Measurements from ENCODE around the gene GRIA1.

Gene GRIA1

GRCh38 chr5:153775923-153776322 lies 285.5 kb downstream of the GRIA1 start:
- H3K4me1 Mint-ChIP-seq: no peaks in the 10 kb centered on the region
- no peak overlapping the region for H3K27ac Mint-ChIP-seq
- H3K27me3 Mint-ChIP-seq: peaks cover 9% of the 10 kb centered on the region
- H3K4me3 Mint-ChIP-seq: no peak overlapping the region
- H3K36me3 Mint-ChIP-seq: no peaks in the 10 kb centered on the region
- peaks cover 4% of the 10 kb centered on the region for H3K9me3 Mint-ChIP-seq
- no peak for DNase-seq (ENCODE audit: low spot score in 2 of 2)
- no peak for ATAC-seq (ENCODE audit: low read depth)

DNA sequence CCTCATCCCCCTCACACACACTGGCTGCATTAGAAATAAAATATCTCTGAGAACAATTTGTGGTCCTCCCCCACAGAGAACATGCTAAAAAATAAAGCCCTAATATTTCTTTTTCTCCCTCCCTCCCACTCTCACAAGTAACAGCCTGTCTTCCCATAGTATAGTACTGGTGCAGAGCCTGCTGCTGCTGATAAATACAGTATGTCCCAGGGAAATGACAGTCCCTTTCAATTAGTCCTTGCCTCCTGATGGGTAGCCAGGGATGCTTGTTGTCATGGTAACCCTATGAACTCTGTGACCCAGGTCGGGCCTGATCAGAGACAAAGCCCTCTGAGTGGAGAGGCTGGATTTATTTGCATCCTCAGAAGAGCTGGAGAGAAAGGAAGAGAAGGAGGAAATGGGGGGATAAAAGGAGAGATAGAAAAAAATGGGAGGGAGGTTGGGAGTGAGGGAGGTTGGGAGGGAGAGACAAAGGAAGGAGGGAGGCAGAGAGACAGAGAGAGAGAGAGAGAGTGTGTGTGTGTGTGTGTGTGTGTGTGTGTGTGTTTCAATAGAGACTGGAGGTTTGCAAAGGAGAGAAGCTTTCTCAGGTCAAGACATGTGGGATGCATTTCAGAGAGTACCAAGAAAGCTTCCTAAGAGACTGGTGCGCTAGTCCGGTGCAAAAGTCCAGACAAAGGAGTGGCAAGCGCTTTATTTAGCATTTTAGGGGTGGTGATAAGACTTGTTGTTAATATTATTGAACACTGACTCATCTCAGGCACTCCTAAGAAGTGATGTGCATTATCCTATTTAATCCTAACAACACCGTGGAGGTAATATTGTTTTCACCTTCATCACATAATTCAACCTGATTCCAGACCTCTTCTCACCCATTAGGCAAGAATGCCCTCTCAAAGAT lies 287.5 kb downstream of the GRIA1 start:
- H3K9me3 Mint-ChIP-seq: peaks cover 3% of the 10 kb centered on the region
- ATAC-seq (ENCODE audit: low read depth) (no peak), DNase-seq (ENCODE audit: low spot score in 2 of 2) (no peak)
- peaks cover 9% of the 10 kb centered on the region for H3K27me3 Mint-ChIP-seq
- no peak overlapping the region for H3K4me3 Mint-ChIP-seq
- H3K27ac Mint-ChIP-seq: no peak overlapping the region
- no peaks in the 10 kb centered on the region for H3K4me1 Mint-ChIP-seq
- no peaks in the 10 kb centered on the region for H3K36me3 Mint-ChIP-seq

GRCh38 chr5:153779836-153780235 lies 289.4 kb downstream of the GRIA1 start:
- H3K27me3 Mint-ChIP-seq: peaks cover 9% of the 10 kb centered on the region
- H3K4me3 Mint-ChIP-seq: no peak overlapping the region
- no peak overlapping the region for H3K27ac Mint-ChIP-seq
- no peaks in the 10 kb centered on the region for H3K4me1 Mint-ChIP-seq
- no peak for DNase-seq (ENCODE audit: low spot score in 2 of 2)
- no peaks in the 10 kb centered on the region for H3K36me3 Mint-ChIP-seq
- H3K9me3 Mint-ChIP-seq: peaks cover 3% of the 10 kb centered on the region
- ATAC-seq (ENCODE audit: low read depth): no peak

GRCh38 chr5:153780876-153781705 lies 290.6 kb downstream of the GRIA1 start:
- no peak for DNase-seq (ENCODE audit: low spot score in 2 of 2)
- Mint-ChIP-seq H3K36me3 (no peaks in the 10 kb centered on the region), H3K27ac (no peak overlapping the region), H3K9me3 (peaks cover 3% of the 10 kb centered on the region), H3K27me3 (peaks cover 9% of the 10 kb centered on the region), H3K4me1 (no peaks in the 10 kb centered on the region), H3K4me3 (no peak overlapping the region)
- ATAC-seq (ENCODE audit: low read depth): no peak

- H3K27me3 Mint-ChIP-seq: peaks cover 6% of the 10 kb centered on the region
- H3K4me3 Mint-ChIP-seq: no peak overlapping the region
- DNase-seq (ENCODE audit: low spot score in 2 of 2) (no peak), ATAC-seq (ENCODE audit: low read depth) (no peak)
- no peaks in the 10 kb centered on the region for H3K4me1 Mint-ChIP-seq
- no peaks in the 10 kb centered on the region for H3K36me3 Mint-ChIP-seq
- H3K27ac Mint-ChIP-seq: no peak overlapping the region
- H3K9me3 Mint-ChIP-seq: peaks cover 3% of the 10 kb centered on the region
Measured at GRCh38 chr5:153782589-153783361, 292.3 kb downstream of the GRIA1 start.

- H3K4me1 Mint-ChIP-seq: no peaks in the 10 kb centered on the region
- peaks cover 5% of the 10 kb centered on the region for H3K9me3 Mint-ChIP-seq
- no peak for ATAC-seq (ENCODE audit: low read depth)
- no peak overlapping the region for H3K27ac Mint-ChIP-seq
- H3K27me3 Mint-ChIP-seq: peaks cover 5% of the 10 kb centered on the region
- no peaks in the 10 kb centered on the region for H3K36me3 Mint-ChIP-seq
- no peak for DNase-seq (ENCODE audit: low spot score in 2 of 2)
- no peak overlapping the region for H3K4me3 Mint-ChIP-seq
Measured at GRCh38 chr5:153783362-153783658, 292.8 kb downstream of the GRIA1 start.

- DNase-seq (ENCODE audit: low spot score in 2 of 2) (no peak), ATAC-seq (ENCODE audit: low read depth) (no peak)
- Mint-ChIP-seq H3K4me3 (no peak overlapping the region), H3K27me3 (peaks cover 7% of the 10 kb centered on the region), H3K9me3 (peaks cover 7% of the 10 kb centered on the region), H3K36me3 (no peaks in the 10 kb centered on the region), H3K4me1 (no peaks in the 10 kb centered on the region), H3K27ac (no peak overlapping the region)
Measured at GRCh38 chr5:153784277-153784676, 293.8 kb downstream of the GRIA1 start.

DNA sequence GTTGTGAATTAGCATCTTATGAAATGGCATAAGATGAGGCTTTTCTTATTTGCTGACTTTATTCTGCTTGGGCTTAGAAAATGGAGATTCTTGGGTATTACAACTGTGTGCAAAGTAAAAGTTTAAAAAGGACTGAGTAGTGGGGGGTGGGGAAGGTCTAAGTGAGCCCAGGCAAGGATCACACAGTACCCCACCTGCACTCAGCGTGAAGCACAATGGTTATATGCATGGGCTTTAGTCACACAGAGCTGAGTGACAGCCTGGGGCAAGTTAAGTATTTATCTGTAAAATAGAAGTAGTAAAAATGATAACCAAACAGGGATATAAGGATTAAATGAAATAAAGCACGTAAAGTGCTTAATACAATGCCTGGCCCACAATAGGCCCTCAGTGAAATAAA lies 300.9 kb downstream of the GRIA1 start:
- H3K4me1 Mint-ChIP-seq: no peaks in the 10 kb centered on the region
- no peaks in the 10 kb centered on the region for H3K36me3 Mint-ChIP-seq
- H3K9me3 Mint-ChIP-seq: peaks cover 4% of the 10 kb centered on the region
- H3K27ac Mint-ChIP-seq: no peak overlapping the region
- peaks cover 2% of the 10 kb centered on the region for H3K27me3 Mint-ChIP-seq
- H3K4me3 Mint-ChIP-seq: no peak overlapping the region
- DNase-seq (ENCODE audit: low spot score in 2 of 2) (no peak), ATAC-seq (ENCODE audit: low read depth) (no peak)

GRCh38 chr5:153792305-153792704 lies 301.8 kb downstream of the GRIA1 start:
- Mint-ChIP-seq H3K27ac (no peak overlapping the region), H3K4me3 (no peak overlapping the region), H3K4me1 (no peaks in the 10 kb centered on the region), H3K9me3 (peaks cover 4% of the 10 kb centered on the region), H3K27me3 (peaks cover 2% of the 10 kb centered on the region), H3K36me3 (no peaks in the 10 kb centered on the region)
- ATAC-seq (ENCODE audit: low read depth) (no peak), DNase-seq (ENCODE audit: low spot score in 2 of 2) (no peak)

GRCh38 chr5:153793699-153794098 lies 303.2 kb downstream of the GRIA1 start:
- ATAC-seq (ENCODE audit: low read depth): no peak
- Mint-ChIP-seq H3K4me3 (no peak overlapping the region), H3K36me3 (no peaks in the 10 kb centered on the region), H3K27me3 (no peaks in the 10 kb centered on the region), H3K9me3 (no peaks in the 10 kb centered on the region), H3K4me1 (no peaks in the 10 kb centered on the region), H3K27ac (no peak overlapping the region)
- DNase-seq (ENCODE audit: low spot score in 2 of 2): no peak

DNA sequence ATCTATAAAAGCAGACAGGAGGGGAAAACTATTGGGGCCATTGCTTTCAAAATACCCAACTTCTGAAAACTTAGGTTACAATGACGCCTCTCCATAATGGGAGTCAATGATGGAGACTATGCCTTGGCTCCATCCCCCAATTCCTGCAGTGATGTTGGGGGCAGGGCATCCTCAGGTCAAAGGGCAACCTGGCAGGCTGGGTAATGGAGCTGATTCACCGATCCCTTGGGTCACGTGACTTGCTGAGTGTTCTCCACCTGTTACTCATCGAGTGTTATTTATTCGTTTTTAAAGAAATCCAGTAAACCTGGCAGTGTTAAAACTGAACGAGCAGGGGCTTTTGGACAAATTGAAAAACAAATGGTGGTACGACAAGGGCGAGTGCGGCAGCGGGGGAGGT lies 303.9 kb downstream of the GRIA1 start:
- no peaks in the 10 kb centered on the region for H3K36me3 Mint-ChIP-seq
- H3K9me3 Mint-ChIP-seq: no peaks in the 10 kb centered on the region
- no peaks in the 10 kb centered on the region for H3K27me3 Mint-ChIP-seq
- DNase-seq (ENCODE audit: low spot score in 2 of 2) (no peak), ATAC-seq (ENCODE audit: low read depth) (no peak)
- H3K27ac Mint-ChIP-seq: no peak overlapping the region
- no peaks in the 10 kb centered on the region for H3K4me1 Mint-ChIP-seq
- no peak overlapping the region for H3K4me3 Mint-ChIP-seq

DNA sequence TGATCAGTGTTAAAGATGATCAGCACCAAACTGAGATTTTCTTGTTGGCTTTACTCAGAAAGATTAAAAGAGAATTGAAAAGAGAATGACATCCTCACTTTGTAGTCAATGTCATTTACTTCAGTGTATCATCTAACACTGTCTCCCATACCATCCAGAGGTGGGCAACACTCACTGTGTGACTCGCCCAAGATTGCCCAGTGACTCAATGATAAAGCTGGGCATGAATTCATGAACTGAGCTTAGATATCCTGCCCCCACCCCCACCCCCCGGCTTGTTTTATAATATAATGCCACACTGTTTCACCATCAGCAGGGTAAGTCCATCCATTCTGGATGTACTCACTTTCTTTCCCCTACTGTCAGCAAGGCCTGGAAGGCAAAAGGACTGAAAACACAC lies 306.1 kb downstream of the GRIA1 start:
- Mint-ChIP-seq H3K9me3 (no peaks in the 10 kb centered on the region), H3K27me3 (no peaks in the 10 kb centered on the region), H3K36me3 (no peaks in the 10 kb centered on the region), H3K4me1 (no peaks in the 10 kb centered on the region), H3K4me3 (no peak overlapping the region), H3K27ac (no peak overlapping the region)
- no peak for DNase-seq (ENCODE audit: low spot score in 2 of 2)
- ATAC-seq (ENCODE audit: low read depth): no peak

GRCh38 chr5:153797484-153797883 lies 307.0 kb downstream of the GRIA1 start:
- Mint-ChIP-seq H3K4me3 (no peak overlapping the region), H3K27ac (no peak overlapping the region), H3K27me3 (peaks cover 1% of the 10 kb centered on the region), H3K36me3 (no peaks in the 10 kb centered on the region), H3K9me3 (no peaks in the 10 kb centered on the region), H3K4me1 (no peaks in the 10 kb centered on the region)
- DNase-seq (ENCODE audit: low spot score in 2 of 2) (no peak), ATAC-seq (ENCODE audit: low read depth) (no peak)

GRCh38 chr5:153798830-153799229 lies 308.4 kb downstream of the GRIA1 start:
- DNase-seq (ENCODE audit: low spot score in 2 of 2) (no peak), ATAC-seq (ENCODE audit: low read depth) (no peak)
- Mint-ChIP-seq H3K27ac (no peak overlapping the region), H3K4me3 (no peak overlapping the region), H3K4me1 (no peaks in the 10 kb centered on the region), H3K9me3 (peaks cover under 1% of the 10 kb centered on the region), H3K27me3 (peaks cover 5% of the 10 kb centered on the region), H3K36me3 (no peaks in the 10 kb centered on the region)
